Right cardiac atrium (tissue), 5 donors: ENCODE measurements around the gene PHACTR1. TPM values are rescaled to one million over a fixed set of nuclear protein-coding genes. Genes with fewer than 3 reads are reported as not detected.
A peak's percentile ranks its signal among the peaks of the same experiment; 100 is the strongest.

Experiments
- ATAC-seq, 2 donors: fragments of 200-7000 bp; cut with Tn5 transposase; one replicate each; pipeline versions ENCODE4 v1.8.0 to v1.9.1; 2020; ENCODE audit warnings: moderate library complexity in 2 of 2, mild to moderate bottlenecking in 1 of 2
- DNase-seq, 3 donors: peaks; one replicate each; pipeline ENCODE4 v3.0.0-alpha.2; 2020
- H3K27ac ChIP-seq: one replicate; pipeline ENCODE4 v1.5.1; 2013; ENCODE audit warnings: mild to moderate bottlenecking, low read length, control low read depth, moderate library complexity
- H3K27me3 ChIP-seq: one replicate; pipeline ENCODE4 v1.6.1; 2013; ENCODE audit not compliant: control insufficient read depth, insufficient read depth
- H3K4me1 ChIP-seq: one replicate; pipeline ENCODE4 v1.6.1; 2013; ENCODE audit warnings: low read length; ENCODE audit not compliant: control insufficient read depth, insufficient read depth
- H3K4me3 ChIP-seq: one replicate; pipeline ENCODE4 v1.5.1; 2013; ENCODE audit warnings: low read length, control low read depth
- H3K9me3 ChIP-seq: one replicate; pipeline ENCODE4 v1.6.1; 2013; ENCODE audit warnings: low read length; ENCODE audit not compliant: control insufficient read depth
- WGBS: extraction: QIAGEN DNeasy Blood & Tissue Kit; methylation state at CpG from one replicate; pipeline ENCODE4 v1.1.7; 2013; 5-methylcytosine and 5-hydroxymethylcytosine counted together
- intact Hi-C, 4 donors: fragments of 100-400 bp; cut with DNase I; formaldehyde crosslinking; loops; one replicate each; pipeline versions ENCODE4 v1.11.0 to v1.14.0; 2022 to 2023
- polyA plus RNA-seq: library from polyadenylated mRNA; stranded (reverse); fragments of 200-250 nt; gene quantifications from one replicate; pipeline ENCODE4 v1.2.3, GENCODE V29; 2013
- total RNA-seq, 4 donors: library from RNA; stranded (reverse); fragmentation: NEBNext Ultra II Directional; extraction: Animal tissue kit (Norgen Biotek cat#: 25700); gene quantifications; one replicate each; pipeline ENCODE4 v1.2.1, GENCODE V29; 2021
- donor health status: healthy with polysubstance abuse.
- donor health status: DM: no; HTN: yes; CAD: no.
- donor health status: DM: no; HTN: no; CAD: no.
- donor health status: DM: no; HTN: yes; CAD: no; lungs with severe emphysema.
- donor health status: DM: yes; HTN: yes; CAD: no.

The PHACTR1 gene
- total and polyA plus RNA-seq, 5 donors, result 7.3 to 29.4 (median 25.1) TPM

DNA sequence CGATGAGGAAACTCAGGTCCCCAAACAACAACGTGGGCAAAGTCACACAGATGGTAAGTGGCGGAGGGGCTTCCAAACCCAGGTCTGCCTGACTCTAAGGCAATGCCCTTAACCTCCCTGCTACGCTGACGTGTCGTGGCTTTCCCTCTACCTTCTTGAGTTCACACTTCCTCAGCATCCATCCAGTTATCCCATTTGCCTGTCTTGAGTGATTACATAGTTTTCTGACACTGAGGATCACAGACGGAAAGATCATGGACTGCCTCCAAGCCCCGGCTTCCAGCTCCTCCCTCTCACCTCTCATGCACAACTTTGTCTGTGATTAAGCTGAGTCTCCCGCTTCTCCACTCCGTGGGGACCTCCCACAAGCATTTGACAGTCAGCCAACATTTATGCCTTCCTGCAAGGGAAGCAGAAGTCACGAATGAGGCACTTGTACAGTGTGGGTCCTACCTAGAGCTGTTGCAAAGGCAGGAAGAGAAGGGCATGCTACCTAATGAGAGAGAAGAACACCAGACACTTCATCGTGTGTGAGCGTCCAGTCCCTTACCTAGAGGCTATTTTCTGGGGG is 578.0 kb downstream of the PHACTR1 start:
- no peak for ATAC-seq
- intact Hi-C loops, result no loop called here

DNA sequence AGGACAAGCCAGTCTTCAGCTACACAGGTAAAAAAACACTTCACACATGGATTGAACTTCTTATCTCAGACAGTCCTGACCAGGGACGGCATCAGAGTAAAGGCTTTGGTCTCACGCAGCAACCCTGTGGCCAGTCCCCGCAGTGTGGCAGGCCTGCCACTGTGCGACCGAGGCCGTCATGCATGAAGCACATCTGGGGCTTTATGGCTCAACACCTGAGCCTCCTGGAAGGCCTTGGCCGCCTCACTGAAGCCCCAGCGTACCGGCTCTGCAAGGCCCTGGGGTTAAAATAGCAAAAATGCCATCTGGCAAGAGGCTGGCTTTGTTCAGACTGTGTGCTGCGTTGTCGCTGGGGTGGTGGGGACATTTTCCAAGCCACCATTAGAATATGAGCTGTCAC is 579.0 kb downstream of the PHACTR1 start:
- 93% methylated on average over 11 of the region's 11 CpGs for WGBS
- no peak for DNase-seq

More for the DNA sequence above, 578.0 kb downstream of the PHACTR1 start:
- no peak overlapping the region for H3K4me3 ChIP-seq
- H3K9me3 ChIP-seq, result no peaks in the 10 kb centered on the region
- WGBS, result 72% methylated on average over 13 of the region's 13 CpGs
- no peaks in the 10 kb centered on the region for H3K4me1 ChIP-seq
- no peak for DNase-seq
- no peak overlapping the region for H3K27ac ChIP-seq
- no peaks in the 10 kb centered on the region for H3K27me3 ChIP-seq

GRCh38 chr6:13296536-13296997 is 580.0 kb downstream of the PHACTR1 start:
- 88% methylated on average over 9 of the region's 9 CpGs for WGBS
- Histone ChIP-seq H3K4me3 (no peak overlapping the region), H3K27ac (no peak overlapping the region), H3K27me3 (no peaks in the 10 kb centered on the region), H3K9me3 (no peaks in the 10 kb centered on the region), H3K4me1 (no peaks in the 10 kb centered on the region)
- ATAC-seq (no peak), DNase-seq (no peak)
- intact Hi-C loops, result no loop called here

More for the DNA sequence above, 579.0 kb downstream of the PHACTR1 start:
- H3K27ac ChIP-seq, result no peak overlapping the region
- ATAC-seq, result no peak
- intact Hi-C loops, result no loop called here
- no peak overlapping the region for H3K4me3 ChIP-seq
- H3K27me3 ChIP-seq, result no peaks in the 10 kb centered on the region
- no peaks in the 10 kb centered on the region for H3K4me1 ChIP-seq
- no peaks in the 10 kb centered on the region for H3K9me3 ChIP-seq

GRCh38 chr6:13297391-13297790 is 580.8 kb downstream of the PHACTR1 start:
- intact Hi-C loops, result no loop called here
- no peaks in the 10 kb centered on the region for H3K27me3 ChIP-seq
- peaks cover under 1% of the 10 kb centered on the region for H3K4me1 ChIP-seq
- DNase-seq, result no peak
- H3K4me3 ChIP-seq, result no peak overlapping the region
- H3K9me3 ChIP-seq, result no peaks in the 10 kb centered on the region
- no peak for ATAC-seq
- WGBS, result 95% methylated on average over 5 of the region's 5 CpGs
- H3K27ac ChIP-seq, result no peak overlapping the region

DNA sequence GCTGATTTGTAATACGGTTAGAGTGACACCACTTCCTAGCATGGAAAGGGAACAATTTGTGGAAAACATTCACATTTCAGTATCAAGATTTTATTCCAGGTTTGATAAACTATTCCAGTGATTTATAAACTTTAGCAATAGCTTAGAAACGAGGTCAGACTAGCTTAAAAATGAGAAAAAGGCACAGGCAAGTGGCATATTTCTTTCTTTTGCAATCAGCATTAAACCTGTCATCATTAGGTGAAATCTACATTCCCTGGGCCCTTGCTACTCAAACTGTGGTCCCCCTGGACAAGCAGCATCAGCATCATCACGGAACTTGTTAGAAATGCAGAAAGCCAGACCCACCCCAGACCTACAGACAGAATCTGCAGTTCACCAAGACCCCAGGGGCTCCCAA is 581.9 kb downstream of the PHACTR1 start:
- H3K4me3 ChIP-seq, result no peak overlapping the region
- H3K4me1 ChIP-seq, result peaks cover 9% of the 10 kb centered on the region
- H3K27ac ChIP-seq, result no peak overlapping the region
- no peak for ATAC-seq
- 93% methylated on average over 3 of the region's 3 CpGs for WGBS
- H3K9me3 ChIP-seq, result no peaks in the 10 kb centered on the region
- intact Hi-C loops, result no loop called here
- no peaks in the 10 kb centered on the region for H3K27me3 ChIP-seq
- DNase-seq, result no peak

DNA sequence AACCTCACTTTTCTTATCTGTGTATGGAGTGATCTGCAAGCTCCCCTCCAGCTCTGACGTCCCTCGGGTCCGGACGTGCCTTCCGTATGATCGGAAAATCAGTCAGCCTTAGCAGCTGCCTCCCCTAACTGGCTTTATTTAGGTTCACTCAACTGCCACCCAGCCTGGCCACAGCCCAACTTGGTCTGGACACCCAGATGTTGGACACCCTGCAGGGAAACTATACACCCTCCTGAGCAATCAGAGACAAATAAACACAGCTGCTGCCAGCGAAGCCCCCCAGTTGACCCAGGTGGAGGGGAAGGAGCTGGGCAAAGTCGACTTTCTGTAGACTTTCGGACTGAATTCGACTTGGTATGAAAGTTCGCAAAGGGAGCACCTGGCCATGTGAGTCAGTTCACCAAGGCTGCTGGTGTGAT is 582.8 kb downstream of the PHACTR1 start:
- DNase-seq, result peak in 1 of 3 donors; percentile 48
- no peak overlapping the region for H3K27ac ChIP-seq
- H3K4me1 ChIP-seq, result peaks cover 11% of the 10 kb centered on the region
- intact Hi-C loops, result no loop called here
- no peaks in the 10 kb centered on the region for H3K27me3 ChIP-seq
- no peak overlapping the region for H3K4me3 ChIP-seq
- WGBS, result 86% methylated on average over 11 of the region's 11 CpGs
- ATAC-seq, result no peak
- H3K9me3 ChIP-seq, result no peaks in the 10 kb centered on the region

- DNase-seq (no peak), ATAC-seq (no peak)
- no peak overlapping the region for H3K4me3 ChIP-seq
- intact Hi-C loops, result no loop called here
- H3K27me3 ChIP-seq, result no peaks in the 10 kb centered on the region
- H3K9me3 ChIP-seq, result no peaks in the 10 kb centered on the region
- no peak overlapping the region for H3K27ac ChIP-seq
- H3K4me1 ChIP-seq, result peaks cover 11% of the 10 kb centered on the region
- 88% methylated on average over 6 of the region's 6 CpGs for WGBS
Measured at GRCh38 chr6:13299918-13300317, 583.4 kb downstream of the PHACTR1 start.

- ATAC-seq, result no peak
- Histone ChIP-seq H3K9me3 (no peaks in the 10 kb centered on the region), H3K27me3 (no peaks in the 10 kb centered on the region), H3K4me1 (peaks cover 11% of the 10 kb centered on the region), H3K4me3 (no peak overlapping the region), H3K27ac (no peak overlapping the region)
- intact Hi-C loops, result no loop called here
- DNase-seq, result no peak
- WGBS, result 83% methylated on average over 9 of the region's 9 CpGs
Measured at GRCh38 chr6:13300643-13301590, 584.4 kb downstream of the PHACTR1 start.

GRCh38 chr6:13302291-13302690 is 585.7 kb downstream of the PHACTR1 start:
- Histone ChIP-seq H3K4me3 (no peak overlapping the region), H3K27me3 (no peaks in the 10 kb centered on the region), H3K27ac (peak overlapping the region; percentile 85), H3K4me1 (peaks cover 11% of the 10 kb centered on the region), H3K9me3 (no peaks in the 10 kb centered on the region)
- WGBS, result 58% methylated on average over 7 of the region's 7 CpGs
- ATAC-seq, result peak; percentile 25 to 57
- intact Hi-C loops, result no loop called here
- DNase-seq, result peak in 2 of 3 donors; percentile 27 to 69

DNA sequence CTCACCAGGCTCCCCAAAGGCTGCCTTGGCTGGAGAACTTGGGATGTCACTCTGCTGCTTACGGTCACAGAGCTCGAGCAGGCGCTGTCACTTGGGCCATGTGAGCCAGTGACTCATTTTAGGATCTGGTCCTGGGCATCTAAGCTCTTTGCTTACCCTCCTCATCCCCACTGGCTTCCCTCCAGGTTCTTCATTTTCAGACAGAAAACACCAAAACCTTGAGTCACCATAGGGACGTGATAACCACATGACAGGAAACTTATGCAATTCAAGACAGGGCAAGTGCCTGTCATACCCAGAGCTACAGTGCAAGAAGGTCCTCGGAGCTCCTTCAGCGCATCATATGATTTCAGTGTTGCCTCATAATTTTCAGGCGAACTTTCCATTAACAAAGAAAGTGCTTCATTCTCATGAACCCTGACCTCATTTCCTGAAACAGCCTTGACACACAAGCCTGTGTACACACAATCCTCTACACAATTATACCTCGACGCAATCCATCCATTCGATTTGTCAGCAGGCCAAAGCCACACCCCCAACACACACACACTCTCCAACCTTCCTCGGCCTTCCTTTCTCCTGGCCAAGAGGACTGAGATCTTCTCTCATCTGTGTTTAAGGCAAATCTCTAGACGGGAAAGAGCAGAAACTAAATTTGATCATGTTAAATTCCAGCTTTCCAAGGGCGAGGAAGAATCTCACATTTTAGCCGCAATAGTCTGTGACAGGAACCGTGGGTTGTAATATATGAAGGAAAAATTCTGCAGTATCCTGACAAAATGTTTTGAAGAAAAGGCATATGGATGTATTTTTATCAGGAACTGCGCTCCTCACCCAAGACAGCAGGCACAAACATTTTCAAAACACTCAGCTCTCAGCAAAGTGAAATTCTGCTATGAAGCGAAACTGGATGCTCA is 586.4 kb downstream of the PHACTR1 start:
- intact Hi-C loops, result no loop called here
- Histone ChIP-seq H3K27me3 (no peaks in the 10 kb centered on the region), H3K4me3 (no peak overlapping the region), H3K9me3 (no peaks in the 10 kb centered on the region), H3K4me1 (peaks cover 11% of the 10 kb centered on the region), H3K27ac (peak overlapping the region; percentile 85)
- 51% methylated on average over 17 of the region's 17 CpGs for WGBS
- DNase-seq, result peak; percentile 56 to 68 (median 67)
- ATAC-seq, result peak; percentile 74 to 85
